IMR-90 (cell line): ENCODE measurements around the gene KRT77. TPM values are rescaled to one million over a fixed set of nuclear protein-coding genes. Genes with fewer than 3 reads are reported as not detected.

Source experiments
- ATAC-seq: fragments of 200-7000 bp; cut with Tn5 transposase; 2 replicates; pipeline ENCODE4 v1.9.1; 2020; ENCODE audit warnings: low read depth, mild to moderate bottlenecking, moderate library complexity
- BruUV-seq: library from RNA; stranded (reverse); fragments of 400-500 nt; replicated peaks from 2 replicates; lab custom pipeline; 2021; lab: Mats Ljungman, UMichigan
- CTCF ChIA-PET: fragments of 300-600 bp; formaldehyde crosslinking; extraction: SDS; loops from one replicate; lab custom pipeline; 2021; ENCODE audit warnings: antibody characterized with exemption; lab: Yijun Ruan, JAX
- POLR2A ChIA-PET: fragments of 300-600 bp; sonication (Branson Sonifier 250); formaldehyde crosslinking; loops from one replicate; lab custom pipeline; 2022; ENCODE audit warnings: antibody characterized with exemption; ENCODE audit not compliant: unreplicated experiment; lab: Charles Lee
- DNase-seq: peaks from one replicate; pipeline ENCODE4 v3.0.0; 2013
- H2AFZ ChIP-seq: replicated peaks from 2 replicates; pipeline ENCODE3; 2013; ENCODE audit warnings: low read length, mild to moderate bottlenecking; ENCODE audit not compliant: poor library complexity
- H2AK5ac ChIP-seq: 2 replicates; pipeline ENCODE4 v1.6.1; 2013; ENCODE audit warnings: low read depth, low read length, inconsistent platforms
- H2AK9ac ChIP-seq: replicated peaks from 2 replicates; pipeline ENCODE3; 2013; ENCODE audit warnings: mild to moderate bottlenecking, low read depth, low read length, moderate library complexity; ENCODE audit not compliant: poor library complexity
- H2BK120ac ChIP-seq: 2 replicates; pipeline ENCODE4 v1.6.1; 2013; ENCODE audit warnings: low read depth, low read length, inconsistent platforms
- H2BK15ac ChIP-seq: 3 replicates; pipeline ENCODE4 v1.6.1; 2013; ENCODE audit warnings: low read depth, low read length, inconsistent platforms
- H2BK20ac ChIP-seq: 2 replicates; pipeline ENCODE4 v1.6.1; 2013; ENCODE audit warnings: low read depth, mild to moderate bottlenecking, inconsistent platforms, low read length, moderate library complexity
- H2BK5ac ChIP-seq: 2 replicates; pipeline ENCODE4 v1.6.1; 2013; ENCODE audit warnings: mild to moderate bottlenecking, low read depth, low read length, inconsistent platforms; ENCODE audit not compliant: poor library complexity, severe bottlenecking
- H3K14ac ChIP-seq: replicated peaks from 2 replicates; pipeline ENCODE4 v1.6.1; 2013; ENCODE audit warnings: low read depth, low read length, inconsistent platforms
- H3K18ac ChIP-seq: 2 replicates; pipeline ENCODE4 v1.6.1; 2013; ENCODE audit warnings: low read depth, low read length, control low read depth
- H3K23ac ChIP-seq: 2 replicates; pipeline ENCODE4 v1.6.1; 2013; ENCODE audit warnings: low read depth, low read length, inconsistent platforms
- H3K27ac ChIP-seq: 2 replicates; pipeline ENCODE4 v1.5.1; 2013; ENCODE audit warnings: mild to moderate bottlenecking, control low read depth, low read length; ENCODE audit not compliant: insufficient read depth
- H3K27me3 ChIP-seq: 2 replicates; pipeline ENCODE4 v1.6.1; 2013; ENCODE audit warnings: low read length; ENCODE audit not compliant: control insufficient read depth, insufficient read depth
- H3K36me3 ChIP-seq: 2 replicates; pipeline ENCODE4 v1.6.1; 2013; ENCODE audit warnings: low read length, mixed read lengths; ENCODE audit not compliant: control insufficient read depth, insufficient read depth
- H3K4ac ChIP-seq: 2 replicates; pipeline ENCODE4 v1.6.1; 2013; ENCODE audit warnings: low read depth, low read length, inconsistent platforms
- H3K4me1 ChIP-seq: 2 replicates; pipeline ENCODE4 v1.6.1; 2013; ENCODE audit warnings: low read length, mixed read lengths; ENCODE audit not compliant: control insufficient read depth, insufficient read depth
- H3K4me2 ChIP-seq: 2 replicates; pipeline ENCODE4 v1.6.1; 2013; ENCODE audit warnings: low read depth, mild to moderate bottlenecking, control low read depth, low read length, moderate library complexity
- H3K4me3 ChIP-seq: 2 replicates; pipeline ENCODE4 v1.5.1; 2013; ENCODE audit warnings: low read depth, mild to moderate bottlenecking, control low read depth, low read length, moderate library complexity; ENCODE audit not compliant: insufficient read depth
- H3K56ac ChIP-seq: 2 replicates; pipeline ENCODE4 v1.6.1; 2013; ENCODE audit warnings: low read length, inconsistent platforms; ENCODE audit not compliant: insufficient read depth; ENCODE audit errors: extremely low read depth
- H3K79me1 ChIP-seq, 2 experiments: 2 replicates each; pipeline ENCODE4 v1.6.1; 2013; ENCODE audit warnings: low read length in 2 of 2, inconsistent platforms in 1 of 2, low read depth in 1 of 2
- H3K9ac ChIP-seq: 2 replicates; pipeline ENCODE4 v1.6.1; 2013; ENCODE audit warnings: low read depth, low read length, control low read depth
- H3K9me1 ChIP-seq: 2 replicates; pipeline ENCODE4 v1.6.1; 2013; ENCODE audit warnings: low read length, inconsistent platforms; ENCODE audit not compliant: insufficient read depth
- H3K9me3 ChIP-seq: 2 replicates; pipeline ENCODE4 v1.6.1; 2013; ENCODE audit warnings: low read length; ENCODE audit not compliant: control insufficient read depth, insufficient read depth
- H4K20me1 ChIP-seq: 2 replicates; pipeline ENCODE4 v1.6.1; 2013; ENCODE audit warnings: low read length, inconsistent platforms; ENCODE audit not compliant: insufficient read depth
- H4K5ac ChIP-seq: 2 replicates; pipeline ENCODE4 v1.6.1; 2013; ENCODE audit warnings: mild to moderate bottlenecking, low read depth, low read length, control low read depth
- H4K8ac ChIP-seq, 2 experiments: 2 replicates each; pipeline ENCODE4 v1.6.1; 2013; ENCODE audit warnings: low read depth in 2 of 2, low read length in 2 of 2, control low read depth in 1 of 2, inconsistent platforms in 1 of 2
- H4K91ac ChIP-seq: 2 replicates; pipeline ENCODE4 v1.6.1; 2013; ENCODE audit warnings: low read depth, low read length, inconsistent platforms; ENCODE audit not compliant: insufficient read depth
- CHD1 ChIP-seq: IDR thresholded peaks from 2 replicates; pipeline ENCODE4 v1.6.1; 2012; ENCODE audit warnings: low read depth, low read length, improper control_type of control experiment
- FOS ChIP-seq: fragments of 150-350 bp; IDR thresholded peaks from 2 replicates; pipeline ENCODE4 v1.6.1; 2016; ENCODE audit warnings: low read depth, low read length
- MAZ ChIP-seq: IDR thresholded peaks from 2 replicates; pipeline ENCODE4 v1.6.1; 2012; ENCODE audit warnings: low read depth, mild to moderate bottlenecking, low read length, improper control_type of control experiment, moderate library complexity, borderline replicate concordance
- MXI1 ChIP-seq: IDR thresholded peaks from 2 replicates; pipeline ENCODE4 v1.6.1; 2012; ENCODE audit warnings: low read depth, mild to moderate bottlenecking, low read length, moderate library complexity, borderline replicate concordance
- NFE2L2 ChIP-seq: fragments of 150-350 bp; IDR thresholded peaks from 2 replicates; pipeline ENCODE4 v1.6.1; 2016; ENCODE audit warnings: low read depth, mild to moderate bottlenecking, low read length
- POLR2A ChIP-seq: IDR thresholded peaks from 2 replicates; pipeline ENCODE4 v1.6.1; 2012; ENCODE audit warnings: mild to moderate bottlenecking, low read depth, low read length
- RCOR1 ChIP-seq: IDR thresholded peaks from 2 replicates; pipeline ENCODE4 v1.6.1; 2012; ENCODE audit warnings: mild to moderate bottlenecking, low read length, improper control_type of control experiment; ENCODE audit not compliant: insufficient replicate concordance
- SMC3 ChIP-seq: fragments of 150-350 bp; IDR thresholded peaks from 2 replicates; pipeline ENCODE4 v1.6.1; 2016; ENCODE audit warnings: low read depth, mild to moderate bottlenecking, antibody characterized with exemption, low read length, moderate library complexity
- dilution Hi-C: fragments of 300-500 bp; cut with HindIII; formaldehyde crosslinking; loops from one replicate; pipeline ENCODE4 v1.14.3; 2018; ENCODE audit warnings: low sequenced_read_pairs; ENCODE audit not compliant: unreplicated experiment
- in situ Hi-C: fragments of 300-500 bp; cut with MboI; formaldehyde crosslinking; loops from 3 replicates; pipeline ENCODE4 v1.14.3; 2019; ENCODE audit warnings: low sequenced_read_pairs, inconsistent platforms, mixed read lengths
- intact Hi-C: fragments of 100-400 bp; cut with micrococcal nuclease; formaldehyde crosslinking; loops from 2 replicates; pipeline ENCODE4 v1.10.0; 2022
- polyA plus RNA-seq, 3 experiments: library from polyadenylated mRNA; depleted of rRNA; stranded (reverse); fragments of >200 nt; gene quantifications; 2 replicates each; pipeline ENCODE4 v1.2.3, GENCODE V29; 2012; ENCODE audit warnings: low replicate concordance in 1 of 3
- total RNA-seq: library from RNA; depleted of rRNA; stranded (reverse); fragments of >200 nt; gene quantifications from 2 replicates; pipeline ENCODE4 v1.2.3, GENCODE V29; 2012

The KRT77 gene
- total and polyA plus RNA-seq, 2 of the 4 experiments (the other 2 are of a cell fraction) = not detected

- dilution Hi-C loops (no loop called here), in situ Hi-C loops (no loop called here), intact Hi-C loops (no loop called here)
- POLR2A ChIA-PET = no interaction called here
- H3K27ac ChIP-seq = no peak overlapping the region
- no peak overlapping the region for H2AK5ac ChIP-seq
- H2BK15ac ChIP-seq = no peak overlapping the region
- no peaks in the 10 kb centered on the region for H3K79me1 ChIP-seq
- no peak overlapping the region for H2BK120ac ChIP-seq
- no peak overlapping the region for H3K14ac ChIP-seq
- H3K9ac ChIP-seq = no peak overlapping the region
- H3K9me1 ChIP-seq = no peaks in the 10 kb centered on the region
- no peak overlapping the region for H3K4me2 ChIP-seq
- no peak overlapping the region for H2AK9ac ChIP-seq
- no peaks in the 10 kb centered on the region for H3K27me3 ChIP-seq
- H4K8ac ChIP-seq = no peak overlapping the region
- H2BK20ac ChIP-seq = no peak overlapping the region
- H3K4me3 ChIP-seq = no peak overlapping the region
- no peak overlapping the region for H2AFZ ChIP-seq
- H3K4ac ChIP-seq = no peak overlapping the region
- CTCF ChIA-PET = no interaction called here
- ATAC-seq (no peak), DNase-seq (no peak)
- H4K20me1 ChIP-seq = no peaks in the 10 kb centered on the region
- H3K4me1 ChIP-seq = no peaks in the 10 kb centered on the region
- TF ChIP-seq SMC3 = no peak
- no peak for TF ChIP-seq MAZ
- no peak for TF ChIP-seq POLR2A
- no peak for TF ChIP-seq MXI1
- TF ChIP-seq CHD1 = no peak
- no peak for TF ChIP-seq RCOR1
- TF ChIP-seq NFE2L2 = no peak
- TF ChIP-seq FOS = no peak
- H4K91ac ChIP-seq = no peak overlapping the region
- H4K5ac ChIP-seq = no peak overlapping the region
- H2BK5ac ChIP-seq = no peak overlapping the region
- no peaks in the 10 kb centered on the region for H3K36me3 ChIP-seq
- H3K23ac ChIP-seq = no peak overlapping the region
- H3K18ac ChIP-seq = no peak overlapping the region
- BruUV-seq = no TSS peak
- H3K9me3 ChIP-seq = no peaks in the 10 kb centered on the region
- no peak overlapping the region for H3K56ac ChIP-seq
Measured at GRCh38 chr12:52739963-52740362, 36.6 kb upstream of the KRT77 start.
